T-helper 2 cell treated with Interferon-gamma antibody and Interleukin-4, amounts not matched to agents 5 μg/mL and 100 μg/mL, for 36 hours (primary cell): ENCODE results near the gene PROX1.

ENCODE experiments used
- DNase-seq: peaks from one replicate; pipeline ENCODE4 v3.0.0; 2021; ENCODE audit warnings: low spot score
- H3K27ac Mint-ChIP-seq: one replicate; pipeline ENCODE4 v1.8.0; 2021; ENCODE audit warnings: mild to moderate bottlenecking, mixed read lengths
- H3K27me3 Mint-ChIP-seq: one replicate; pipeline ENCODE4 v1.8.0; 2021; ENCODE audit warnings: low read depth, mixed read lengths
- H3K36me3 Mint-ChIP-seq: one replicate; pipeline ENCODE4 v1.8.0; 2021; ENCODE audit warnings: low read depth, mixed read lengths
- H3K4me1 Mint-ChIP-seq: one replicate; pipeline ENCODE4 v1.8.0; 2021; ENCODE audit warnings: low read depth, mixed read lengths
- H3K4me3 Mint-ChIP-seq: one replicate; pipeline ENCODE4 v1.8.0; 2022; ENCODE audit warnings: mild to moderate bottlenecking, moderate library complexity, mixed read lengths
- H3K9me3 Mint-ChIP-seq: one replicate; pipeline ENCODE4 v1.8.0; 2021; ENCODE audit warnings: mixed read lengths

PROX1 gene

GRCh38 chr1:213968146-213968825 is 19.5 kb upstream of the PROX1 start:
- no peak overlapping the region for H3K27ac Mint-ChIP-seq

GRCh38 chr1:213969958-213970555 is 17.7 kb upstream of the PROX1 start:
- Mint-ChIP-seq H3K9me3 (no peaks in the 10 kb centered on the region), H3K36me3 (no peaks in the 10 kb centered on the region), H3K4me3 (no peak overlapping the region), H3K4me1 (no peaks in the 10 kb centered on the region), H3K27me3 (peaks cover 10% of the 10 kb centered on the region), H3K27ac (no peak overlapping the region)
- DNase-seq: no peak

More at GRCh38 chr1:213968146-213968825, 19.5 kb upstream of the PROX1 start:
- DNase-seq: no peak
- Mint-ChIP-seq H3K27me3 (peaks cover 10% of the 10 kb centered on the region), H3K9me3 (no peaks in the 10 kb centered on the region), H3K36me3 (no peaks in the 10 kb centered on the region), H3K4me1 (no peaks in the 10 kb centered on the region), H3K4me3 (no peak overlapping the region)

- Mint-ChIP-seq H3K4me1 (no peaks in the 10 kb centered on the region), H3K27ac (no peak overlapping the region), H3K4me3 (no peak overlapping the region), H3K27me3 (peaks cover 23% of the 10 kb centered on the region), H3K36me3 (no peaks in the 10 kb centered on the region), H3K9me3 (no peaks in the 10 kb centered on the region)
- DNase-seq: no peak
Observed at GRCh38 chr1:213972141-213972540, 15.6 kb upstream of the PROX1 start.

- Mint-ChIP-seq H3K4me1 (no peaks in the 10 kb centered on the region), H3K4me3 (no peak overlapping the region), H3K36me3 (no peaks in the 10 kb centered on the region), H3K9me3 (no peaks in the 10 kb centered on the region), H3K27me3 (peaks cover 32% of the 10 kb centered on the region), H3K27ac (no peak overlapping the region)
- no peak for DNase-seq
Observed at GRCh38 chr1:213973129-213973528, 14.6 kb upstream of the PROX1 start.

GRCh38 chr1:213976665-213977485 is 10.9 kb upstream of the PROX1 start:
- peaks cover 65% of the 10 kb centered on the region for H3K27me3 Mint-ChIP-seq
- H3K27ac Mint-ChIP-seq: no peak overlapping the region
- H3K9me3 Mint-ChIP-seq: no peaks in the 10 kb centered on the region

GRCh38 chr1:213977486-213977842 is 10.3 kb upstream of the PROX1 start:
- Mint-ChIP-seq H3K4me1 (peaks cover 3% of the 10 kb centered on the region), H3K27ac (no peak overlapping the region), H3K36me3 (no peaks in the 10 kb centered on the region), H3K9me3 (no peaks in the 10 kb centered on the region), H3K27me3 (peaks cover 71% of the 10 kb centered on the region), H3K4me3 (no peak overlapping the region)
- no peak for DNase-seq

More at GRCh38 chr1:213976665-213977485, 10.9 kb upstream of the PROX1 start:
- H3K36me3 Mint-ChIP-seq: no peaks in the 10 kb centered on the region
- DNase-seq: no peak
- peaks cover 3% of the 10 kb centered on the region for H3K4me1 Mint-ChIP-seq
- H3K4me3 Mint-ChIP-seq: no peak overlapping the region

GRCh38 chr1:213977909-213978308 is 9.9 kb upstream of the PROX1 start:
- Mint-ChIP-seq H3K36me3 (no peaks in the 10 kb centered on the region), H3K27ac (no peak overlapping the region), H3K27me3 (peaks cover 72% of the 10 kb centered on the region), H3K4me3 (no peak overlapping the region), H3K4me1 (peaks cover 3% of the 10 kb centered on the region), H3K9me3 (no peaks in the 10 kb centered on the region)
- no peak for DNase-seq

- Mint-ChIP-seq H3K27ac (no peak overlapping the region), H3K4me1 (peaks cover 7% of the 10 kb centered on the region), H3K36me3 (no peaks in the 10 kb centered on the region), H3K9me3 (no peaks in the 10 kb centered on the region), H3K27me3 (peaks cover 91% of the 10 kb centered on the region), H3K4me3 (no peak overlapping the region)
- DNase-seq: no peak
Observed at GRCh38 chr1:213979751-213980586, 7.8 kb upstream of the PROX1 start.

- no peak overlapping the region for H3K4me3 Mint-ChIP-seq
- no peak overlapping the region for H3K27ac Mint-ChIP-seq
- H3K4me1 Mint-ChIP-seq: peaks cover 10% of the 10 kb centered on the region
- H3K36me3 Mint-ChIP-seq: no peaks in the 10 kb centered on the region
- no peak for DNase-seq
- H3K9me3 Mint-ChIP-seq: no peaks in the 10 kb centered on the region
- peaks cover 93% of the 10 kb centered on the region for H3K27me3 Mint-ChIP-seq
Observed at GRCh38 chr1:213980906-213981305, 6.9 kb upstream of the PROX1 start.

- no peaks in the 10 kb centered on the region for H3K36me3 Mint-ChIP-seq
- peaks cover 93% of the 10 kb centered on the region for H3K27me3 Mint-ChIP-seq
- H3K4me1 Mint-ChIP-seq: peaks cover 22% of the 10 kb centered on the region
- H3K9me3 Mint-ChIP-seq: no peaks in the 10 kb centered on the region
- no peak overlapping the region for H3K27ac Mint-ChIP-seq
- no peak for DNase-seq
- H3K4me3 Mint-ChIP-seq: no peak overlapping the region
Observed at GRCh38 chr1:213982289-213982671, 5.5 kb upstream of the PROX1 start.

- Mint-ChIP-seq H3K9me3 (no peaks in the 10 kb centered on the region), H3K36me3 (peaks cover 3% of the 10 kb centered on the region)
Observed at GRCh38 chr1:213982672-213983492, 4.9 kb upstream of the PROX1 start.

GRCh38 chr1:213983493-213984386 is 4.0 kb upstream of the PROX1 start:
- DNase-seq: no peak
- H3K9me3 Mint-ChIP-seq: no peaks in the 10 kb centered on the region
- H3K4me1 Mint-ChIP-seq: peaks cover 34% of the 10 kb centered on the region
- peaks cover 6% of the 10 kb centered on the region for H3K36me3 Mint-ChIP-seq
- H3K4me3 Mint-ChIP-seq: no peak overlapping the region
- no peak overlapping the region for H3K27ac Mint-ChIP-seq
- peaks cover 92% of the 10 kb centered on the region for H3K27me3 Mint-ChIP-seq

More at GRCh38 chr1:213982672-213983492, 4.9 kb upstream of the PROX1 start:
- no peak for DNase-seq
- Mint-ChIP-seq H3K27me3 (peaks cover 92% of the 10 kb centered on the region), H3K4me1 (peaks cover 26% of the 10 kb centered on the region), H3K4me3 (no peak overlapping the region), H3K27ac (no peak overlapping the region)
